ENCODE data around the gene HARBI1.

Gene HARBI1

DNA sequence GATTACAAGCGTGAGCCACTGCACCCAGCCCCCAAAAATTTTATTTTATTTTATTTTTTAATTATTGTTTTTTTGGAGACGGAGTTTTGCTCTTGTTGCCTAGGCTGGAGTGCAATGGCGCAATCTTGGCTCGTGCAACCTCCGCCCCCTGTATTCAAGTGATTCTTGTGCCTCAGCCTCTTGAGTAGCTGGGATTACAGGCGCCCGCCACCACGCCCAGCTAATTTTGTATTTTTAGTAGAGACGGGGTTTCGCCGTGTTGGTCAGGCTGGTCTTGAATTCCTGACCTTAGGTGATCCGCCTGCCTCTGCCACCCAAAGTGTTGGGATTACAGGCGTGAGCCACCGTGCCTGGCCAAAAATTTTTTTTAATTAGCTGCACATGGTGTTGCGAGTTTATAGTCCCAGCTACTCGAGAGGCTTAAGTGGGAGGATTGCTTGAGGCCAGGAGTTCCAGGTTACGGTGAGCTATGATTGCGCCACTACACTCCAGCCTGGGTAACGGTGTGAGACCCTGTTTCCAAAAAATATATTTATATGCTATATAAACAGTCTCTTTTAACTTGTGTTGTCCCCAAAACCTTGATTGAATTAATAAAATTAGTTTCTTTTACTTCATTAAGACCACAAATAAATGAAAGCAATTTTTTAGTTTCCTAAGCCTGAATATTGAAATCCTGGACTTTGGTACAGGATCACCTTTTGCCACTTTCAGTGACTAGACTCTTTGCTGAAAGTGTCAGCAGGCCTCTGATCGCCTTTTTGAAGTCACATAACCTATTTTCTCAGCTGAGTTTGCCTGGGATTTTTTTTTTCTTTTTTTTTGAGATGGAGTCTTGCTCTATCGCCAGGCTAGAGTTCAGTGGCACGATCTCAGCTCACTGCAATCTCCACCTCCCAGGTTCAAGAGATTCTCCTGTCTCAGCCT, 16.5 kb upstream of the HARBI1 start:
- no peak for DNase-seq

- DNase-seq = no peak
Measured at GRCh38 chr11:46632502-46632901, 15.5 kb upstream of the HARBI1 start.

GRCh38 chr11:46631676-46632075, 14.6 kb upstream of the HARBI1 start:
- DNase-seq = no peak

DNA sequence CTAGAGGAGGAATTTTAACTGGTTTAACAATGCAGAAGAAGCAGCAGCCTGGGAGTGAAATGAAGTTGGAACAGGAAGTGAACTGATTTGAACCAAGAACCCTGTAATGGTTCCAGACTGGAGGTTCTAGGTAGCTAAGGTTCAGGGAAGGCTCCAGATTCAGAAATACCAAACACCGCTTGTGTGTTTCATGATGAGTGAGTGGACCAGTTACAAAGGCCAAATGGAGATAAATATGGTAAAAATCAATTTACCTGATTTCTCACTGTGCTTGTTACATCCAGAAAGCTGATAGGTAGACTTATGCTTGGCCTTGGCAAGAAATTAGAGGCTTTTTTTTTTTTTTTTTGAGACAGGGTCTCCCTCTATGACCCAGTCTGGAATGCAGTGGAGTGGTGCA, 13.2 kb upstream of the HARBI1 start:
- DNase-seq = no peak

- no peak for DNase-seq
Measured at GRCh38 chr11:46628961-46629360, 11.9 kb upstream of the HARBI1 start.

- no peak for DNase-seq
Measured at GRCh38 chr11:46625406-46625805, 8.4 kb upstream of the HARBI1 start.

GRCh38 chr11:46618837-46619236, 1.8 kb upstream of the HARBI1 start:
- no peak for DNase-seq

DNA sequence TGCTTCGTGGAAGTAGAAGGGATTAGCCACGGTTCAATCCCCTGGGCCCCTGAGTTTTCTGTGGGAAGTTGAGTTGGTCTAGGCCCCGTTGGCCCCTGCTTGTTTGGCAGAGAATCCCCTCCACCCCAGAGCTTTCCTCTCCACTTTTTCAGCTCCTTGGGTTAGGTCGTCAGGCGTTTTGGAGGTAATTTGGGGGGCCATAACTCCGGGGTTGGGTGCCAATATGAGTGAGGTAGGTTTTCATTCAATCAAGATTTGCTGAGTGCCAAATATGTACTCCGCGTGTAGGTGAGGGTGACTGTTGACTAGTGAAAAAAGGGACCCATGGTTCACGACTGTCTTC, 916 bp upstream of the HARBI1 start:
- no peak for DNase-seq

DNA sequence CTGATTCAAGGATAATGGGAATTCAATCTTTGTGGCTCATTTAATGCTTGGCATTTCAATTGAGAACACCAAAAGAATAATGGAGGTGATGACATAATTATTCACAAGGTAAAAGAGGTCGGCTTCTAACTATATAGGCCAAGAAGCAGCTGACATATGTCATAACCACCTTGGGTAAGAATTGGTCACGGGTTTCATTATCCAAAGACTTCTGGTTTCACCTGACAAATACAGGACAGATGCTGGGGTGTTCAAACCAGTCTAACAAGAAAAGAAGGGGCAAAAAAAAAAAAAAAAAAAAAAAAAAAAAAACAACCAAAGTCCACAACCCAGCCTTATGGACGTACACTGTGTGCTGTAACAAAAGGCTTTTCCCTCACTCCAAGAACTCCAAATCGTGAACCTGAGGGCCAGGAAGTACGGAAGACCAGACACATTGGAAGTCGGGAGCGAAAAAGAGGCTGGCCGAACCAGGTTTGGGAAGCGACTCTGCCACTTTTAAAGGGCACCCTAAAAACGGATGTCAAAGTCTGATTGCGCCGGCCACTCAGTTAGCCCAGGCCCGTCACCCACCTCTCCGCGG, 385 bp downstream of the HARBI1 start:
- DNase-seq = peak; percentile 32

DNA sequence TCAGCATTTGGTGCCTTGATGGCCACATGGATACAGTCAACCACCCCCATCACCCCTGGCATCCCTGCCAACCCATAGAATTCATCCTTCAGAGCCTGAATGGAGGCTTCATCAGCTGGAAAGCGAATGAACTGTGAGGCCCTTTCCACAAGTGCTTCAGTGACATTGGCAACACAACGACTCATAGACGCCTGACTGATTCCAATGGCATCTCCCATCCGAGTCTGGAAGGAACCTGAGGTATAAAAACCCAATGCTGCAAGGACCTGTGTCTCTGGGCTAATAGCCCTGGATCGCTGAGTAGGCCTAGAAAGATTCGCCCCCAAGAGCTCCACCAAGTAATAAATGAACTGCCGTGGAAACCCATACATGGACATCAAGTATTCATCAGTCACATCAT, 1.3 kb downstream of the HARBI1 start:
- DNase-seq = no peak

- no peak for DNase-seq
Measured at GRCh38 chr11:46612326-46612725, 4.7 kb downstream of the HARBI1 start.

DNA sequence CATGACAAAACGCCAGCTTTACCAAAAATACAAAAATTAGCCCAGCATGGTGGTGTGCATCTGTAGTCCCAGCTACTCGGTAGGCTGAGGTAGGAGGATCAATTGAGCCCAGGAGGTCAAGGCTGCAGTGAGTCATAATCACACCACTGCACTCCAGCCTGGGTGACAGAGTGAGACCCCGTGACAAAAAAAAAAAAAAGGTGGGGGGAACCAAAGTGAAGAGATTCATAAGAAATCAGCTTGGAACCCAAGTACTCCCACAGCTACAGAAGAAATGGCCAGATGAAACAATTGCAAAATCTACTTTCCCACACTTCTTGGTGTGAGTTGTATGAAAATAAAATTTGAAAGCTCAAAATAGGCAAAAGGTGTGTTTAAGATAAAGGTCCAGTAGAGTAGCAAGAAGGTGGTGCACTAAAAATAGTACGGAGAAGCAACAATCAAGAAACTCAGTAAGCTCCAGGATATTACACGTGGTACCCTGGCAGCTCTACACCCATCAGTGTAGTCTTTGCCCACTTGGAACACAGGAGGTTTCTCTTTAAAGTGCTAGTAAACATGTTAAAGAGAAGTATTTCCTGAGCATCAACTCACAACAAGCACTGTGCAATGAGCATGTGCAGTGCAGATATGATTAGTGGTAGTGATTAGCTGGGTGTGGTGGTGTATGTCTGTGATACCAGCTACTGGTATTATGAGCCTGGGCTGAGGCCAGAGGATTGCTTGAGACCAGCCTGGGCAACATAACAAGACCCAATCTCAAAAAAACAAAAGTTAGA, 5.3 kb downstream of the HARBI1 start:
- no peak for DNase-seq

- no peak for DNase-seq
Measured at GRCh38 chr11:46609386-46609785, 7.6 kb downstream of the HARBI1 start.

DNA sequence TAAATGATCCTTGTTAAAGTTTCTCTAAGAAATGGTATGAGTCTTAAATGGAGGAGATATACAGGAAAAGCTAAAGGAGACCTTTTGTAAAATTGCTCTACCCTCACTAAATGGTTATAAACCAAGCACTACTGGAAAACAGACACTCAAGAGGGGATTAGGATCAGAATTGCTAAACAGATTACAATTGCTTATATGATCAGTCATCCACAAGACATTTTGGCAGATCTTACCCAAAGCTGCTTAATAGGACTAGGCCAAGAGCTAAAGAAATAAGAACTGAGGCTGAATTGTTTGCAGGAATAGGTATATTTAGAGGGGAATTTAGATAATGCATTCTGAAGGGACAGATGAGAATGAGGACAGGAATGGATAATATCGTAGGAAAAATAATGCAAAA, 9.5 kb downstream of the HARBI1 start:
- no peak for DNase-seq

DNA sequence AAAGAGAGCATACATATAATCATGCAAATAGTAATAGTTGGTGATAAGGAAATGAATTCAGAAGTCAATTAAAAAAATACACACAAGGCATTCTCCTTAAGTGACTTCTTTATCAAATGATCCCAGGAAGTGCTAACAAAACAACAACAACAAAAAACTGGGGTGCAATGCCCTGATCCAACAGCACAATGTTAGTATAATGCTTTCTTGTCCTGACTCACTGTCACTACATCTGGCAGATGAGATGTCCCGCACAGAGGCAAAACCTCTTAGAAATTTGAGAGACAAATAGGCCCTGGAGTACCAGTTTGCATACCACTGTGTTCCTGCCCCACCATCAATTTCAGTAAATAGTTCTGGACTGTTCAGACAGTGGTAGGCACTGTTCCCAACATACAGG, 12.2 kb downstream of the HARBI1 start:
- no peak for DNase-seq

DNA sequence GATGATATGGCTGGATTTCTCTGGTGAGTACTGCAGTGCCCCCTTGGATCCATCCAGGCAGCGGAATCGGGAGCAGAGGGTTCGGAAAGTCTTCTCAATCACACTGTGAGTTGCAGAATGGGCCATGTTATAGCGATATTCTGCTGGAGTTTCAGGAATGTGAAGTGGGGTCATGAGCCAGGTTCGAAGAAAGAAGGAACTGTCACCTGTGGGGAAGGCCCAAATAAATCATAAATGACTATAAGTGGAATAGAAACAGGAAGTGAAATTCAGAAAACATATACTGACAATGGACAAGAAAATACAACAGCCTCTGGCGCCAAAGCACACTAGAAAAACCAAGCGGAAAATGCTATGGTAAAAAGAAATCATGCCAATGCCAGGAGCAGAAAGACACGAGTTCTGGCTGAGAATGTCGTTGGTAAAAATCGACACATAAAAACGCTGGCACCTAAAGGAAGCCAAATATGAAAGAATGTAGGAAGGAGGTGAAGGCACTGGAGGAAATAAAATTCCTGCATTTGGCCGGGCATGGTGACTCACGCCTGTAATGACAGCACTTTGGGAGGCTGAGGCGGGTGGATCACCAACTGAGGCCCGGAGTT, 13.2 kb downstream of the HARBI1 start:
- no peak for DNase-seq

DNA sequence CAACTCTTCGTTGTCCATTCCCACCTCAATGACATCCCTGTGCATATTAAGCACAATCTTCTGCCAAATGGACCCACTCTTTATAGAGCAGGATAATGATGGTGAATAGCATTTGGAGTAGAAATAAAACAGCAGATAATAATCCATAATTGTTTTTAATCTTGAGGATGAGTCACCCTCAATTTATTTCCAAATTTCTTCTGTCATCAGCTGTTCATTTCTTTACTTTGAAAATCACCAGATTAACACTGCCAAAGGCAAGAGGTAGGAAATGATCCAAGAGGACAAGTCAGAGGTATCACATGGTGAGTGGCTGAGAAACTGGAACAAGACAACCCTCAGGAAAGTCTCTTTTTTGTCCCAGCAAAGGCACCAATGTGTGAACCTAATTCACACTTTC, 15.9 kb downstream of the HARBI1 start:
- no peak for DNase-seq

- DNase-seq = no peak
Measured at GRCh38 chr11:46600194-46600960, 16.6 kb downstream of the HARBI1 start.

DNA sequence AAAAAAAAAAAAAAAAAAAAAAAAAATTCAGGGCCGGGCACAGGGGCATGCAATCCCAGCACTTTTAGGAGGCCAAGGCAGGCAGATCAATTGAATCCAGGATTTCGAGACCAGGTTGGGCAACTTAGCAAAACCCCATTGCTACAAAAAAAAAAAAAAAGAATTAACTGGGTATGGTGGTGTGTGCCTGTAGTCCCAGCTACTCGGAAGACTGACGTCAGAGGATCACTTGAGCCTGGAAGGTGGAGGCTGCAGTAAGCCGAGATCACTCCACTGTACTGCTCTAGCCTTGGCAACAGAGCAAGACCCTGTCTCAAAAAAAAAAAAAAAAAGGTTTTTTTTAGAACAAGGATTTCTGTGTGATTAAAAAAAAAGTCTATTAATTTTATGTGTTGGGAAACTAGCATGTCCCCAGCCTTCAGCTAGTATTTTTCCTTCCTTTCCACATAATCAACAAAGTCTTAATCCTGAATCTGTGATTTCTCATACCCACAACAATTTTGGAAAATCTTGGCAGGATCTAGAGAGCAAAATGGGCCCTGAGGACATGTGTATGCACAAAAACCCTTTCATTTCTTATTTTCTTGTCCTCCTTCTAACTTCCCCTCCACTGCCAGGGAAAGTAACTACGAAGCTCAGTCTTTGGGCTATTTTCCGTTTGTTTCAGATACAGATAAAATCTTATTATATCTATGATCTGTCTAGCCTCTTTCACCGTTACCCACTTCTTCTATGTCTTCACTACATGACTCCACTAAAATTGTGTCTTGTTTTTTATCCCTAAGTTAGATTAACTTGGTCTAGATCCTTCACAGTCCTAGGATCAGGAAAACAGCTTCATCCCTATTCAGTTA, 17.5 kb downstream of the HARBI1 start:
- no peak for DNase-seq

GRCh38 chr11:46597609-46598219, 19.3 kb downstream of the HARBI1 start:
- no peak for DNase-seq

GRCh38 chr11:46597155-46597554, 19.9 kb downstream of the HARBI1 start:
- no peak for DNase-seq
